ENCODE data around the gene GASK1A.

DNA sequence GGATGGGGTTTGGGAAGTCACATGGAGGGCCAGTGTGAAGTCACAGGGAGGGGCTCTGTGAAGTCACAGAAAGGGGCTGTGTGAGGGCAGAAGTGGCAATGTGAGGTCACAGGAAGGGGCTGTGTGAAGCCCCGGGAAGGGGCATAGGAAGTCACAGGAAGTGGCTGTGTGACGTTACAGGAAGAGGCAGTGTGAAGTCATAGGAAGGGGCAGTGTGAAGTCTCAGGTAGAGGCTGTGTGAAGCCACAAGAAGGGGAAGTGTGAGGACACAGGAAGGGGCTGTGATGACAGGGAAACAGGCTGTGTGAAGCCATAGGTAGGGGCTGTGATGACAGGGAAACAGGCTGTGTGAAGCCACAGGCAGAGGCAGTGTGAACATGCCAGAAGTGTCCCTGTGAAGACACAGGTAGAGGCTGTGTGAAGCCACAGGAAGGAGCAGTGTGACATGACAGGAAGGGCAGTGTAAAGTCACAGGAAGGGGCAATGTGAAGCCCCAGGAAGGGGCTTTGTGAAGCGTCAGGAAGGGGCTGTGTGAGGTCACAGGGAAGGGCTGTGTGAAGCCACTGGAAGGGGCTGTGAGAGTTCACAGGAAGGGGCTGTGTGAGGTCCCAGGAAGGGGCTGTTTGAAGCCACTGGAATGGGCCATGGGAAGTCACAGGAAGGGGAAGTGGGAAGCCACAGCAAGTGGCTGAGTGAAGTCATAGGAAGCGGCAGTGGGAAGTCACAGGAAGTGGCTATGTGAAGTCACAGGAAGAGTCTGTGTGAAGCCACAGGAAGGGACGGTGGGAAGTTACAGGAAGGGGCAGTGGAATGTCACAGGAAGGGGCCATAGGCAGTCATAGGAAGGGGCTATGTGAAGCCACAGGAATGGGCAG lies 37.1 kb downstream of the GASK1A start:
- no peak for TF ChIP-seq POLR2A (IDR thresholded peaks at IDR 0.05)
- TF ChIP-seq, protein P1, sequence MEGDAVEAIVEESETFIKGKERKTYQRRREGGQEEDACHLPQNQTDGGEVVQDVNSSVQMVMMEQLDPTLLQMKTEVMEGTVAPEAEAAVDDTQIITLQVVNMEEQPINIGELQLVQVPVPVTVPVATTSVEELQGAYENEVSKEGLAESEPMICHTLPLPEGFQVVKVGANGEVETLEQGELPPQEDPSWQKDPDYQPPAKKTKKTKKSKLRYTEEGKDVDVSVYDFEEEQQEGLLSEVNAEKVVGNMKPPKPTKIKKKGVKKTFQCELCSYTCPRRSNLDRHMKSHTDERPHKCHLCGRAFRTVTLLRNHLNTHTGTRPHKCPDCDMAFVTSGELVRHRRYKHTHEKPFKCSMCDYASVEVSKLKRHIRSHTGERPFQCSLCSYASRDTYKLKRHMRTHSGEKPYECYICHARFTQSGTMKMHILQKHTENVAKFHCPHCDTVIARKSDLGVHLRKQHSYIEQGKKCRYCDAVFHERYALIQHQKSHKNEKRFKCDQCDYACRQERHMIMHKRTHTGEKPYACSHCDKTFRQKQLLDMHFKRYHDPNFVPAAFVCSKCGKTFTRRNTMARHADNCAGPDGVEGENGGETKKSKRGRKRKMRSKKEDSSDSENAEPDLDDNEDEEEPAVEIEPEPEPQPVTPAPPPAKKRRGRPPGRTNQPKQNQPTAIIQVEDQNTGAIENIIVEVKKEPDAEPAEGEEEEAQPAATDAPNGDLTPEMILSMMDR (IDR thresholded peaks at IDR 0.05), result no peak

All from heart left ventricle (tissue), 13 donors.